GM12878 (cell line): ENCODE measurements around the gene CDH4. TPM values are rescaled to one million over a fixed set of nuclear protein-coding genes. Genes with fewer than 3 reads are reported as not detected.

Experiments
- ATAC-seq: fragments of 200-7000 bp; cut with Tn5 transposase; 3 replicates; pipeline ENCODE4 v1.9.1; 2020; ENCODE audit warnings: mild to moderate bottlenecking, moderate library complexity
- BruUV-seq: library from RNA; stranded (reverse); fragments of 400-500 nt; replicated peaks from 2 replicates; lab custom pipeline; 2021; lab: Mats Ljungman, UMichigan
- CTCF ChIA-PET: fragments of 300-600 bp; sonication (Branson Sonifier 250); formaldehyde crosslinking; extraction: SDS; loops from one replicate; lab custom pipeline; 2021; ENCODE audit warnings: inconsistent platforms; lab: Yijun Ruan, JAX
- POLR2A ChIA-PET: fragments of 350-600 bp; formaldehyde crosslinking; extraction: SDS; loops from one replicate; lab custom pipeline; 2021; ENCODE audit warnings: inconsistent platforms; lab: Charles Lee
- RAD21 ChIA-PET: fragments of 300-600 bp; sonication (Branson Sonifier 250); formaldehyde crosslinking; loops from one replicate; lab custom pipeline; 2023; ENCODE audit warnings: antibody characterized with exemption; ENCODE audit not compliant: unreplicated experiment; lab: Charles Lee
- SMC1A ChIA-PET: fragments of 300-600 bp; sonication (Branson Sonifier 250); formaldehyde crosslinking; loops from one replicate; lab custom pipeline; 2023; ENCODE audit not compliant: unreplicated experiment, uncharacterized antibody; lab: Charles Lee
- DNase-seq: peaks from one replicate; pipeline ENCODE4 v3.0.0-alpha.2; 2011; ENCODE audit warnings: low read depth, low spot score
- FAIRE-seq: peaks from 3 replicates; lab custom pipeline; 2011; peaks lifted over from hg19 to GRCh38; lab: Jason Lieb, UNC
- H2AFZ ChIP-seq: 2 replicates; pipeline ENCODE4 v1.6.0; 2011; ENCODE audit warnings: low read depth, low read length, control low read depth; ENCODE audit not compliant: control insufficient read depth
- H3K27ac ChIP-seq: 2 replicates; pipeline ENCODE4 v1.5.1; 2011; ENCODE audit warnings: control low read depth; ENCODE audit not compliant: control insufficient read depth, insufficient read depth
- H3K27me3 ChIP-seq, 2 experiments: replicated peaks in 1 of 2; 2 replicates each; pipeline versions ENCODE4 v1.6.0 to v1.6.1; 2011; ENCODE audit warnings: low read length in 1 of 2; ENCODE audit not compliant: control insufficient read depth in 2 of 2, insufficient read depth in 2 of 2
- H3K36me3 ChIP-seq, 2 experiments: 2 replicates each; pipeline ENCODE4 v1.5.1; 2011; ENCODE audit warnings: low read length in 1 of 2; ENCODE audit not compliant: control insufficient read depth in 2 of 2, insufficient read depth in 2 of 2
- H3K4me1 ChIP-seq: 2 replicates; pipeline ENCODE4 v1.6.1; 2011; ENCODE audit warnings: mild to moderate bottlenecking, low read length, moderate library complexity, mixed read lengths; ENCODE audit not compliant: control insufficient read depth, insufficient read depth
- H3K4me2 ChIP-seq: 2 replicates; pipeline ENCODE4 v1.6.0; 2011; ENCODE audit warnings: control low read depth; ENCODE audit not compliant: control insufficient read depth, insufficient read depth
- H3K4me3 ChIP-seq: fragments of 200-600 bp; sonication (generic); 2 replicates; pipeline ENCODE4 v1.5.1; 2016
- H3K79me2 ChIP-seq: 2 replicates; pipeline ENCODE4 v1.6.0; 2011; ENCODE audit warnings: low read length; ENCODE audit not compliant: control insufficient read depth, insufficient read depth
- H3K9ac ChIP-seq: 2 replicates; pipeline ENCODE4 v1.8.0; 2011; ENCODE audit warnings: low read length, control low read depth, mixed read lengths; ENCODE audit not compliant: control insufficient read depth, insufficient read depth
- H3K9me3 ChIP-seq: replicated peaks from 3 replicates; pipeline ENCODE4 v1.5.1; 2011; ENCODE audit warnings: mild to moderate bottlenecking, low read length; ENCODE audit not compliant: control insufficient read depth, insufficient read depth
- H4K20me1 ChIP-seq: 2 replicates; pipeline ENCODE4 v1.6.0; 2011; ENCODE audit not compliant: control insufficient read depth, insufficient read depth
- BHLHE40 ChIP-seq, 2 experiments: fragments of 450-650 bp in 1 of 2; IDR thresholded peaks; 2 replicates each; pipeline ENCODE4 v1.6.1; 2011 to 2017; ENCODE audit warnings: low read depth in 2 of 2, borderline replicate concordance in 1 of 2, improper control_type of control experiment in 1 of 2, low read length in 1 of 2, mild to moderate bottlenecking in 1 of 2
- LARP7 ChIP-seq: fragments of 450-650 bp; IDR thresholded peaks from 2 replicates; pipeline ENCODE4 v1.6.1; 2017; ENCODE audit warnings: mild to moderate bottlenecking
- RELA ChIP-seq: fragments of 450-650 bp; IDR thresholded peaks from 2 replicates; pipeline ENCODE4 v1.8.0; 2014; ENCODE audit warnings: borderline replicate concordance; ENCODE audit not compliant: partially characterized antibody
- SMAD5 ChIP-seq: IDR thresholded peaks from 2 replicates; pipeline ENCODE4 v1.6.1; 2016; ENCODE audit warnings: antibody characterized with exemption, low read depth
- ZNF207 ChIP-seq: fragments of 450-650 bp; IDR thresholded peaks from 2 replicates; pipeline ENCODE4 v1.6.1; 2014; ENCODE audit warnings: antibody characterized with exemption, mild to moderate bottlenecking, borderline replicate concordance
- WGBS: methylation state at CpG from one replicate; pipeline ENCODE4 v1.1.6; 2016; ENCODE audit warnings: low lambda C conversion rate; ENCODE audit not compliant: insufficient replicate concordance, insufficient coverage; ENCODE audit errors: missing lambda C conversion rate; 5-methylcytosine and 5-hydroxymethylcytosine counted together
- in situ Hi-C: fragments of 300-500 bp; cut with MboI; formaldehyde crosslinking; loops from 9 replicates; pipeline ENCODE4 v1.14.3; 2018; ENCODE audit warnings: mixed read lengths
- intact Hi-C: fragments of 100-400 bp; cut with micrococcal nuclease; formaldehyde crosslinking; loops from one replicate; pipeline ENCODE4 v1.14.2; 2022; ENCODE audit not compliant: unreplicated experiment
- polyA plus RNA-seq, 11 experiments: library from polyadenylated mRNA; depleted of rRNA in 4 of 11; unstranded in 6 of 11; stranded (reverse) in 5 of 11; fragments of >200 nt; fragmentation: Nextera tagmentation in 4 of 11; fragmentation: Illumina TruSeq in 1 of 11; extraction: Ambion mirVana in 4 of 11; extraction: Trizol in 1 of 11; gene quantifications; 1 replicate in 1 of 11; 2 replicates in 10 of 11; pipeline versions ENCODE4 v1.2.1 to v1.2.3, GENCODE V29; 2011 to 2016; ENCODE audit warnings: inconsistent platforms in 2 of 11, missing spikeins in 2 of 11, low read depth in 1 of 11
- total RNA-seq, 4 experiments: library from RNA; depleted of rRNA in 3 of 4; stranded (reverse); fragments of >200 nt in 3 of 4; fragmentation: Illumina TruSeq in 1 of 4; extraction: Trizol in 1 of 4; gene quantifications; 2 replicates each; pipeline versions ENCODE4 v1.2.1 to v1.2.3, GENCODE V29; 2013 to 2021
- TF ChIP-seq, protein P1 (sequence below): IDR thresholded peaks from 2 replicates; pipeline ENCODE4 v1.6.1; 2012; ENCODE audit warnings: mild to moderate bottlenecking, low read depth, low read length
- TF ChIP-seq, protein P2 (sequence below): fragments of 450-650 bp; formaldehyde crosslinking; IDR thresholded peaks from 2 replicates; pipeline ENCODE4 v1.4.0; 2022; ENCODE audit warnings: mild to moderate bottlenecking, moderate library complexity
- TF ChIP-seq, protein P3 (sequence below): fragments of 450-650 bp; IDR thresholded peaks from 2 replicates; pipeline ENCODE4 v1.6.1; 2018; ENCODE audit warnings: mild to moderate bottlenecking, low read depth, moderate library complexity; ENCODE audit not compliant: partially characterized antibody
- TF ChIP-seq, protein P4 (sequence below), 3 experiments: IDR thresholded peaks in 2 of 3; conservative IDR thresholded peaks in 1 of 3; 2 replicates each; pipeline ENCODE4 v1.5.1; 2011; ENCODE audit warnings: low read depth in 3 of 3, low read length in 3 of 3, mild to moderate bottlenecking in 3 of 3, control low read depth in 2 of 3, moderate library complexity in 2 of 3, inconsistent platforms in 1 of 3, mixed read lengths in 1 of 3; ENCODE audit not compliant: control insufficient read depth in 2 of 3, insufficient read depth in 1 of 3; ENCODE audit errors: extremely low read depth in 1 of 3

Gene CDH4
- total and polyA plus RNA-seq, 10 of the 15 experiments (the other 5 are each of a cell fraction or from before 2014, with no cell fraction given), result not detected

DNA sequence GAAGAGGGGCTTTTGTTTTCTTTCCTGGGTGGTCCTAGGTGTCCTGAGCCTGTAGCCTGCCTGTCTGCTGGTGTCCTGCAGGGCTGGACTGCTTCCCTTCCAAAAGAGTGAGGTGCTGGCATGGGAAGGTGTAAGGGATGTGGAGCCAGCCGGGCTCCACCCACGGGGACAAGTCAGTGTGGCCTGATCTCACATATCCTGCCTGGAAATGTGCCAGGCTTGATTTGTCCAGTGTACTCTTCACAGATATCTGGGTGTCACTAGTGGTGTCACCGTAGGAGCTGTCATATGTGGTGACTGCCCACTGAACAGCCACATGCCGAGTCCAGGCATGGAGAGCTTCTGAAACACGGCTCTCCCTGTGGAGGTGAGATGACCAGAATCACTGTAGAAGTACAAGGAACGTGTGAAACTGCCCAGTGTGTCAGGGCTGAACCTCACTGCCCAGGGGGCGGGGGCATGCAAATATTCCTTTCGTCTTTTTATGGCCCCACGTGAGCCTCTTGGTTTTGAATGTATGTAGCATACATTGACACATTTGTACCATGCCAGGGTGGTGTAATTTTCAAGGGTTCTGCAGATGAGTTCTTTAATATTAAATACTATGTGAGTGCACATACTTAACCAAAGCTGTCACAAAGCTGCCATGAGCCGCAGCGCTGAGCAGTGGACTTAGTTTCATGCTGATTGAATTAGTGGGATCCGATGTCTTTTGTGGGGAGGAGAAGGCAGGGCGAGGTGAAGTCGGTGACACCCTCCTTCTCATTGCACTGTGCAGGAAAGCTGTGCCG lies 55.8 kb downstream of the CDH4 start (continued):
- TF ChIP-seq, protein P1, sequence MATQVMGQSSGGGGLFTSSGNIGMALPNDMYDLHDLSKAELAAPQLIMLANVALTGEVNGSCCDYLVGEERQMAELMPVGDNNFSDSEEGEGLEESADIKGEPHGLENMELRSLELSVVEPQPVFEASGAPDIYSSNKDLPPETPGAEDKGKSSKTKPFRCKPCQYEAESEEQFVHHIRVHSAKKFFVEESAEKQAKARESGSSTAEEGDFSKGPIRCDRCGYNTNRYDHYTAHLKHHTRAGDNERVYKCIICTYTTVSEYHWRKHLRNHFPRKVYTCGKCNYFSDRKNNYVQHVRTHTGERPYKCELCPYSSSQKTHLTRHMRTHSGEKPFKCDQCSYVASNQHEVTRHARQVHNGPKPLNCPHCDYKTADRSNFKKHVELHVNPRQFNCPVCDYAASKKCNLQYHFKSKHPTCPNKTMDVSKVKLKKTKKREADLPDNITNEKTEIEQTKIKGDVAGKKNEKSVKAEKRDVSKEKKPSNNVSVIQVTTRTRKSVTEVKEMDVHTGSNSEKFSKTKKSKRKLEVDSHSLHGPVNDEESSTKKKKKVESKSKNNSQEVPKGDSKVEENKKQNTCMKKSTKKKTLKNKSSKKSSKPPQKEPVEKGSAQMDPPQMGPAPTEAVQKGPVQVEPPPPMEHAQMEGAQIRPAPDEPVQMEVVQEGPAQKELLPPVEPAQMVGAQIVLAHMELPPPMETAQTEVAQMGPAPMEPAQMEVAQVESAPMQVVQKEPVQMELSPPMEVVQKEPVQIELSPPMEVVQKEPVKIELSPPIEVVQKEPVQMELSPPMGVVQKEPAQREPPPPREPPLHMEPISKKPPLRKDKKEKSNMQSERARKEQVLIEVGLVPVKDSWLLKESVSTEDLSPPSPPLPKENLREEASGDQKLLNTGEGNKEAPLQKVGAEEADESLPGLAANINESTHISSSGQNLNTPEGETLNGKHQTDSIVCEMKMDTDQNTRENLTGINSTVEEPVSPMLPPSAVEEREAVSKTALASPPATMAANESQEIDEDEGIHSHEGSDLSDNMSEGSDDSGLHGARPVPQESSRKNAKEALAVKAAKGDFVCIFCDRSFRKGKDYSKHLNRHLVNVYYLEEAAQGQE, result no peak
- no peak for TF ChIP-seq ZNF207
- TF ChIP-seq SMAD5, result no peak

DNA sequence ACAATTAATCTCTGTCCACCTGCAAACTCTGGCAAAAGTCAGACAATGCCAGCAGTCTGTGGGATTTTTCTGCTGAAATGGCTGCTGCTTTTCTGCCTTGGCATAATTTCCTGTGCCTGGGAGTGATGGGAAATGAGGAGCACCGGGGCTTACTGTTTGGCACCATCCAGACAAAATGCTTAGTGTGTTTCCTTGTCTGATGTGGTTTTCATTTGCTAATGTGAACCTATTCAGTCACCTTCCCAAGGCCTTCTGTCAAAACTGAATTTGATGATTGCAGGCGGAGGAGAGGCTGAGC lies 56.4 kb downstream of the CDH4 start:
- SMC1A ChIA-PET, result no interaction called here
- H4K20me1 ChIP-seq, result no peaks in the 10 kb centered on the region
- no TSS peak for BruUV-seq
- intact Hi-C loops, result no loop called here
- H2AFZ ChIP-seq, result no peak overlapping the region
- 14% methylated on average over 2 of the region's 2 CpGs for WGBS
- no peaks in the 10 kb centered on the region for H3K36me3 ChIP-seq
- no peaks in the 10 kb centered on the region; the same call in 2 of the 3 replicates for H3K9me3 ChIP-seq
- DNase-seq, result no peak
- no peaks in the 10 kb centered on the region for H3K27me3 ChIP-seq
- no peak overlapping the region for H3K4me3 ChIP-seq
- H3K79me2 ChIP-seq, result no peaks in the 10 kb centered on the region
- POLR2A ChIA-PET, result no interaction called here
- no peak for ATAC-seq
- no peaks in the 10 kb centered on the region for H3K4me1 ChIP-seq
- no peak for FAIRE-seq
- H3K4me2 ChIP-seq, result no peak overlapping the region
- CTCF ChIA-PET, result no interaction called here
- in situ Hi-C loops, result loop anchor here (25.0 kb wide), 1 partner anchor 346 kb away; no protein-coding TSS in a partner anchor
- H3K9ac ChIP-seq, result no peak overlapping the region
- RAD21 ChIA-PET, result no interaction called here
- no peak overlapping the region for H3K27ac ChIP-seq
- TF ChIP-seq BHLHE40 (IDR thresholded peaks at IDR 0.05; ENCODE audit: borderline replicate concordance in 1 of 2, low read depth in 2 of 2, low read length in 1 of 2) (no peak), LARP7 (no peak), RELA (no peak)
- TF ChIP-seq, protein P2, sequence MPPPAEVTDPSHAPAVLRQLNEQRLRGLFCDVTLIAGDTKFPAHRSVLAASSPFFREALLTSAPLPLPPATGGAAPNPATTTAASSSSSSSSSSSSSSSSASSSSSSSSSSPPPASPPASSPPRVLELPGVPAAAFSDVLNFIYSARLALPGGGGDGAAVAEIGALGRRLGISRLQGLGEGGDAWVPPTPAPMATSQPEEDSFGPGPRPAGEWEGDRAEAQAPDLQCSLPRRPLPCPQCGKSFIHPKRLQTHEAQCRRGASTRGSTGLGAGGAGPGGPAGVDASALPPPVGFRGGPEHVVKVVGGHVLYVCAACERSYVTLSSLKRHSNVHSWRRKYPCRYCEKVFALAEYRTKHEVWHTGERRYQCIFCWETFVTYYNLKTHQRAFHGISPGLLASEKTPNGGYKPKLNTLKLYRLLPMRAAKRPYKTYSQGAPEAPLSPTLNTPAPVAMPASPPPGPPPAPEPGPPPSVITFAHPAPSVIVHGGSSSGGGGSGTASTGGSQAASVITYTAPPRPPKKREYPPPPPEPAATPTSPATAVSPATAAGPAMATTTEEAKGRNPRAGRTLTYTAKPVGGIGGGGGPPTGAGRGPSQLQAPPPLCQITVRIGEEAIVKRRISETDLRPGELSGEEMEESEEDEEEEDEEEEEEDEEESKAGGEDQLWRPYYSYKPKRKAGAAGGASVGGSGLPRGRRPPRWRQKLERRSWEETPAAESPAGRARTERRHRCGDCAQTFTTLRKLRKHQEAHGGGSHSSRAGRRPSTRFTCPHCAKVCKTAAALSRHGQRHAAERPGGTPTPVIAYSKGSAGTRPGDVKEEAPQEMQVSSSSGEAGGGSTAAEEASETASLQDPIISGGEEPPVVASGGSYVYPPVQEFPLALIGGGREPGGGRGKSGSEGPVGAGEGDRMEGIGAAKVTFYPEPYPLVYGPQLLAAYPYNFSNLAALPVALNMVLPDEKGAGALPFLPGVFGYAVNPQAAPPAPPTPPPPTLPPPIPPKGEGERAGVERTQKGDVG (CRISPR knock-in tag), result no peak
- TF ChIP-seq, protein P3, sequence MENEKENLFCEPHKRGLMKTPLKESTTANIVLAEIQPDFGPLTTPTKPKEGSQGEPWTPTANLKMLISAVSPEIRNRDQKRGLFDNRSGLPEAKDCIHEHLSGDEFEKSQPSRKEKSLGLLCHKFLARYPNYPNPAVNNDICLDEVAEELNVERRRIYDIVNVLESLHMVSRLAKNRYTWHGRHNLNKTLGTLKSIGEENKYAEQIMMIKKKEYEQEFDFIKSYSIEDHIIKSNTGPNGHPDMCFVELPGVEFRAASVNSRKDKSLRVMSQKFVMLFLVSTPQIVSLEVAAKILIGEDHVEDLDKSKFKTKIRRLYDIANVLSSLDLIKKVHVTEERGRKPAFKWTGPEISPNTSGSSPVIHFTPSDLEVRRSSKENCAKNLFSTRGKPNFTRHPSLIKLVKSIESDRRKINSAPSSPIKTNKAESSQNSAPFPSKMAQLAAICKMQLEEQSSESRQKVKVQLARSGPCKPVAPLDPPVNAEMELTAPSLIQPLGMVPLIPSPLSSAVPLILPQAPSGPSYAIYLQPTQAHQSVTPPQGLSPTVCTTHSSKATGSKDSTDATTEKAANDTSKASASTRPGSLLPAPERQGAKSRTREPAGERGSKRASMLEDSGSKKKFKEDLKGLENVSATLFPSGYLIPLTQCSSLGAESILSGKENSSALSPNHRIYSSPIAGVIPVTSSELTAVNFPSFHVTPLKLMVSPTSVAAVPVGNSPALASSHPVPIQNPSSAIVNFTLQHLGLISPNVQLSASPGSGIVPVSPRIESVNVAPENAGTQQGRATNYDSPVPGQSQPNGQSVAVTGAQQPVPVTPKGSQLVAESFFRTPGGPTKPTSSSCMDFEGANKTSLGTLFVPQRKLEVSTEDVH, result no peak
- TF ChIP-seq, protein P4, sequence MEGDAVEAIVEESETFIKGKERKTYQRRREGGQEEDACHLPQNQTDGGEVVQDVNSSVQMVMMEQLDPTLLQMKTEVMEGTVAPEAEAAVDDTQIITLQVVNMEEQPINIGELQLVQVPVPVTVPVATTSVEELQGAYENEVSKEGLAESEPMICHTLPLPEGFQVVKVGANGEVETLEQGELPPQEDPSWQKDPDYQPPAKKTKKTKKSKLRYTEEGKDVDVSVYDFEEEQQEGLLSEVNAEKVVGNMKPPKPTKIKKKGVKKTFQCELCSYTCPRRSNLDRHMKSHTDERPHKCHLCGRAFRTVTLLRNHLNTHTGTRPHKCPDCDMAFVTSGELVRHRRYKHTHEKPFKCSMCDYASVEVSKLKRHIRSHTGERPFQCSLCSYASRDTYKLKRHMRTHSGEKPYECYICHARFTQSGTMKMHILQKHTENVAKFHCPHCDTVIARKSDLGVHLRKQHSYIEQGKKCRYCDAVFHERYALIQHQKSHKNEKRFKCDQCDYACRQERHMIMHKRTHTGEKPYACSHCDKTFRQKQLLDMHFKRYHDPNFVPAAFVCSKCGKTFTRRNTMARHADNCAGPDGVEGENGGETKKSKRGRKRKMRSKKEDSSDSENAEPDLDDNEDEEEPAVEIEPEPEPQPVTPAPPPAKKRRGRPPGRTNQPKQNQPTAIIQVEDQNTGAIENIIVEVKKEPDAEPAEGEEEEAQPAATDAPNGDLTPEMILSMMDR (IDR thresholded peaks at IDR 0.05 in 2 of 3, conservative IDR thresholded peaks at IDR 0.05 in 1 of 3; ENCODE audit: control insufficient read depth in 2 of 3, extremely low read depth in 1 of 3, insufficient read depth in 1 of 3, low read depth in 3 of 3, low read length in 3 of 3), result no peak
